ENCODE data around the gene LRRC38.

LRRC38 gene

GRCh38 chr1:13510499-13510898 is 3.3 kb downstream of the LRRC38 start:
- H3K27me3 ChIP-seq, result peaks cover 0 to 79% of the 10 kb centered on the region in 2 donors
- DNase-seq, result no peak
- no peaks in the 10 kb centered on the region for H3K36me3 ChIP-seq
- TF ChIP-seq CTCF (IDR thresholded peaks at IDR 0.05), result no peak
- H3K27ac ChIP-seq, result no peak overlapping the region
- peaks cover 0 to 14% (median 0%) of the 10 kb centered on the region in 4 donors for H3K4me1 ChIP-seq
- intact Hi-C loops (cut with DNase I; ENCODE audit: low total_unique reads), result no loop called here
- no peak overlapping the region for H3K4me3 ChIP-seq
- H3K9me3 ChIP-seq, result no peaks in the 10 kb centered on the region

GRCh38 chr1:13507075-13507474 is 6.7 kb downstream of the LRRC38 start:
- DNase-seq, result no peak
- no peaks in the 10 kb centered on the region for H3K9me3 ChIP-seq
- H3K4me3 ChIP-seq, result no peak overlapping the region
- H3K36me3 ChIP-seq, result no peaks in the 10 kb centered on the region
- H3K27ac ChIP-seq, result no peak overlapping the region
- intact Hi-C loops (cut with DNase I; ENCODE audit: low total_unique reads), result no loop called here
- TF ChIP-seq CTCF (IDR thresholded peaks at IDR 0.05), result no peak
- H3K27me3 ChIP-seq, result peaks cover 0 to 64% of the 10 kb centered on the region in 2 donors
- H3K4me1 ChIP-seq, result no peaks in the 10 kb centered on the region

- no peak for DNase-seq
Measured at GRCh38 chr1:13505020-13505419, 8.8 kb downstream of the LRRC38 start.

GRCh38 chr1:13500806-13501205 is 13.0 kb downstream of the LRRC38 start:
- no peaks in the 10 kb centered on the region for H3K36me3 ChIP-seq
- H3K4me1 ChIP-seq, result no peaks in the 10 kb centered on the region
- no peak overlapping the region for H3K27ac ChIP-seq
- no peak for DNase-seq
- no peak for TF ChIP-seq CTCF (IDR thresholded peaks at IDR 0.05)
- intact Hi-C loops (cut with DNase I; ENCODE audit: low total_unique reads), result no loop called here
- no peak overlapping the region for H3K4me3 ChIP-seq
- no peaks in the 10 kb centered on the region for H3K9me3 ChIP-seq
- peaks cover 0 to 32% of the 10 kb centered on the region in 2 donors for H3K27me3 ChIP-seq

More at GRCh38 chr1:13505020-13505419, 8.8 kb downstream of the LRRC38 start:
- no peak overlapping the region for H3K27ac ChIP-seq
- H3K27me3 ChIP-seq, result peaks cover 0 to 45% of the 10 kb centered on the region in 2 donors
- intact Hi-C loops (cut with DNase I; ENCODE audit: low total_unique reads), result no loop called here
- no peaks in the 10 kb centered on the region for H3K9me3 ChIP-seq
- H3K4me1 ChIP-seq, result no peaks in the 10 kb centered on the region
- H3K36me3 ChIP-seq, result no peaks in the 10 kb centered on the region
- no peak overlapping the region for H3K4me3 ChIP-seq
- no peak for TF ChIP-seq CTCF (IDR thresholded peaks at IDR 0.05)

GRCh38 chr1:13499422-13499821 is 14.4 kb downstream of the LRRC38 start:
- H3K36me3 ChIP-seq, result no peaks in the 10 kb centered on the region
- no peak overlapping the region for H3K27ac ChIP-seq
- DNase-seq, result no peak
- no peaks in the 10 kb centered on the region for H3K9me3 ChIP-seq
- no peaks in the 10 kb centered on the region for H3K4me1 ChIP-seq
- no peak overlapping the region for H3K4me3 ChIP-seq
- TF ChIP-seq CTCF (IDR thresholded peaks at IDR 0.05), result no peak
- intact Hi-C loops (cut with DNase I; ENCODE audit: low total_unique reads), result no loop called here
- H3K27me3 ChIP-seq, result peaks cover 0 to 32% of the 10 kb centered on the region in 2 donors

DNA sequence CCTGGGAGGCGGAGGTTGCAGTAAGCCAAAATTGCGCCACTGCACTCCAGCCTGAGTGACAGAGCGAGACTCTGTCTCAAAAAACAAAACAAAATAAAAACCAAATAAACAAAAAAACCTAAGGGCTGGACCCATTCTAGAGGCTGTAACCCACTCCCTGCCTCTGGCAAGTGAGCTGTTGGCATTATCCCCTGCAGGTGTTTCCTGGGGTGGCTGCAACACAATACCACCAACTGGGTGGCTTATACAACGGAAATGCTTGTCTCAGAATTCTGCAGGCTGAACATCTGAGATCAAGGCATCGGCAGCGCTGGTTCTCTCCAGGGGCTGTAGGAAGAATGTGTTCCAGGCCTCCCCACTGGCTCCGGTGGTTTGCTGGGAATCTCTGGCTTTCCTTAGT is 15.2 kb downstream of the LRRC38 start:
- H3K27me3 ChIP-seq, result peaks cover 0 to 28% of the 10 kb centered on the region in 2 donors
- DNase-seq, result no peak
- no peaks in the 10 kb centered on the region for H3K4me1 ChIP-seq
- no peaks in the 10 kb centered on the region for H3K36me3 ChIP-seq
- no peak overlapping the region for H3K4me3 ChIP-seq
- H3K9me3 ChIP-seq, result no peaks in the 10 kb centered on the region
- TF ChIP-seq CTCF (IDR thresholded peaks at IDR 0.05), result no peak
- H3K27ac ChIP-seq, result no peak overlapping the region
- intact Hi-C loops (cut with DNase I; ENCODE audit: low total_unique reads), result no loop called here
